Measurements from ENCODE around the gene YJU2.
"Not testable (repeated sequence)": the region's sequence is repeated elsewhere in the genome, so short reads cannot be mapped to it uniquely, and the experiment has no call there.

YJU2 gene

DNA sequence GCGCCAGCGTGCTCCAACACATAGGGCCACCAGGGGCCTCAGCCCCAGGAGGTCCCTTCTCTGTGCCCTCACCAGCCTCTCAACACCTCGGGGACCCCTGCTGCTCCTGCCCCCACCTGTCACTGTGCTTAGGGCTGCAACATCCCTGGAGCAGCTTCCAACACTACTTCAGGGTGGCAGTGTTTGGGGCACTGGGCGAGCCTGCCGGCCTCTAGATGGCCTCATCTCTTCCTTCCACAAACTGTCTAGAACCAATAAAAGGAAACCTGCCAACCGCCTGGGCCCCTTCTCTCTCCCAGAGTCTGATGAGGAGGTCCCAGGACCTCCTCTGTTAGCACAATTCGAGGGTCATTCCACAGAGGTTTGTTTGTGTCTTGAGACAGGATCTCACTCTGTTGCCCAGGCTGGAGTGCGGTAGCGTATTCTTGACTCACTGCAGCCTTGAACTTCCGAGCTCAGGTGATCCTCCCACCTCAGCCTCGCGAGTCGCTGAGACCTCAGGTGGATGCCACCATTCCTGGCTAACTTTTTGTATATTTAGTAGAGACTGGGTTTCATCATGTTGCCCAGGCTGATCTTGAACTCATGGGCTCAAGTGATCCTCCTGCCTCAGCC, 22.0 kb downstream of the YJU2 start:
- DNase-seq = no peak

GRCh38 chr19:4272894-4273293, 26.0 kb downstream of the YJU2 start:
- DNase-seq = no peak

GRCh38 chr19:4274321-4274686, 27.4 kb downstream of the YJU2 start:
- not testable (repeated sequence) for DNase-seq

GRCh38 chr19:4277191-4277696, 30.4 kb downstream of the YJU2 start:
- DNase-seq = no peak

DNA sequence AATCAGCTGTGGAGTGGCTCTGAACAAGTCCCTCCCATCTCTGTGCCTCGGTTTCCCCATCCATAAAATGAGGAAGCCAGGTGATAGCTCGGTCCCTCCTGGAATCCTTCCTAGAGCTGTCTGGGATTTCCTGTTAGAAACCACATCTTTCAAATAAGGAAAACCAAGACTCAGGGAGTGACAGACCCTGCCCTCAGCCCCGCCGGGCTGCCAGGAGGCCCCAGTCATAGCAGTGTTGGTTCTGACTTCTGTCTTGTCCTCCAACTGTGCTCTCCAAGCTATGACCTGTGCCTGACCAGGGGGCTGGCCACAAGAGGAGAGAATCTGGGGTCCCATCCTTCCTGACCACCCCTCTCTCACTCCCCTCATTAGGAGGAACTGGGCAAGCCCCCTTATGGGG, 31.1 kb downstream of the YJU2 start:
- DNase-seq = no peak

DNA sequence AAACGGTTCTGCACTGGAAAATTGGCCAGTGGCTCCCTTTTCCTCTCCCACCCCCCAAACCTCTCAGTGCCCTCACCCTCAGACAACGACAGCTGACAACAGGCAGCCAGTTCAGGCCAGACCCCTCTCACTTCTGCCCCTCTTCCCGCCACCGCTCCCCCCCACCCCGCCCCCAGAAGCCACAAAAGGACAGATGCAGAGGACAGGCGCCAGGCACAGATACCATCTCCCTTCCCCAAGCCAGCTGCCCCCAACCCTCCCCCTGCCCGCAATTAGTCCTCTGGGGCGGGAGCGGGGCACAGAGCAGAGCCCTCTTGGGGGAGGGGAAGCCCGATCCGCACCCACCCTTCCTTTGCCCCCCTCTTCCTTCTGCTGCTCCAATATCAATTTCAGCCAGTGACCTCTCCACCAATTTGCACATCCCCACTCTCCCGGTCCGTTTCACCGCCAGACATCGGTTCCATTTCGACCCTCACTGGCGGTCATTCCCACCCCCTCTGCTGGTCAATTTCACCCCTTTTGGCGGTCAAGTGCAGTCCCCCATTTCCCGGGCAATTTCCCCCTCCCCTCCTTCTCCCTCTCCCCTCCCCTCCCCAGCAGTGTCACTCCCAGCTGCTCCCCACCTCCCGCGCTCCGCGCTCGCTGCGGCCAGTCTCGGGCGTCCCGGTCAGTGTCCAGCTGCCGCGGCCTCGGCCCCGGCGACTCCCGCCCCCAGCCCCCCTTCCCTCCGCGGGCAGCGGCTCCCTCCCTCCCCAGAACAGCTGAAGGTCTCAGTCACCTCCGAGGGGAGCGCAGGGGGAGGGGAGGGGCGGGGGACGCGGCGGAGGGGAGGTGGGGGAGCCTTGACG, 31.8 kb downstream of the YJU2 start, which contains the start of gene SHD:
Gene SHD (plus strand): TSS at position 848 of the 848 bp plus-strand sequence. CDS start 798 bp downstream, outside the sequence.
- DNase-seq = no peak

- DNase-seq = no peak
These were observed 32.3 kb downstream of the YJU2 start for GRCh38 chr19:4279267-4279529.

DNA sequence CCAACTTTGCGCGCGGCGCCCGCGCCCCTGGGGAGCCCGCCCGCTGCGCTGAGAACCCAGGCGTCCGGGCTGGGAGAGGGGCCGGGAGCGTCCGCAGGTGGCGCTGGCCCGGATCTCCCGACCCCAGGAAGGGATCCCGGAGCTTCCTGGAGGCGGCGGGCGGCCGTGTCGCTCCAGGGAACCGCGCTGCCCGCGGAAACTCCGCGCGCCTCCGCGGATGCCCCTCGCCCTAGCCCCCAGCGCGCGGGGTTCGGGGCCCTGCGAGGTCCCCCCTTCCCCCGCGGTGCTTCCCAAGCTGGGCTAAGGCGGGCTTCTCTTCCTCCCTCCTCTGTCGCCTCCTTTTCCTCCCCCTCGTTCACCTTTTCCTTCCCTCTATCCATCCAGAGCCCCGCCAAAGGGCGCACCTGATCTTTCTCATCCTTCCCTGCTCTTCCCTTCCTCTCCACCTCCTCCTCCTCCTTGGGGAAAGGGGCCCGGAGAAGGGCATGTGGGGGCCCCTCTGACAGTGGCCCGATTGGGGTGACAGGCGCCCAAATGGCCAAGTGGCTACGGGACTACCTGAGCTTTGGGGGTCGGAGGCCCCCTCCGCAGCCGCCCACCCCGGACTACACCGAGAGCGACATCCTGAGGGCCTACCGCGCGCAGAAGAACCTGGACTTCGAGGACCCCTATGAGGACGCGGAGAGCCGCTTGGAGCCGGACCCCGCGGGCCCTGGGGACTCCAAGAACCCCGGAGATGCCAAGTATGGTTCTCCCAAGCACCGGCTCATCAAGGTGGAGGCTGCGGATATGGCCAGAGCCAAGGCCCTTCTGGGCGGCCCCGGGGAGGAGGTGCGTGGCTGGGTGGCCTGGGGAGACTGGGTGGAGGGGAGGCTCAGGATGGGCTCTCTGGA, 32.9 kb downstream of the YJU2 start:
- no peak for DNase-seq

- no peak for DNase-seq
These were observed 37.5 kb downstream of the YJU2 start for GRCh38 chr19:4284176-4284958.

DNA sequence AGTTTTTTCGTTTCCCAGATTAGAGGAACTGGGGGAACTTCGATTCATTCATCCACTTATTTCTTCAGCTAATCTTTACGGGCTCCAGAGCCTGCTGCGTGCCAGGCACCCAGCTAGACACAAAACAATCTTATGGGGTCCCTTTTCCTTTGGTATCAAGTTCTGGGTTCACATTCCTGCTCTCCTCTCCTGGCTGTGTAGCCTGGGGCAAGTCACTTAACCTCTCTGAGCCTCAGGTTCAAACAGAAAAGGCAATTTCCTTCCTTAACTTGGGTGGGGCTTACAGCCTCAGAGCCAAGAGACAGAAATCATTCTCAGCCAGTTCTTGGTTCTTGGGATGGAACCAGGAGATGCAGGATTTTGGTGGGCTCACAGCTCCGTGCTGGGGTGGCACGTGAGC, 38.1 kb downstream of the YJU2 start:
- DNase-seq = no peak

- DNase-seq = not testable (repeated sequence)
These were observed 39.3 kb downstream of the YJU2 start for GRCh38 chr19:4286141-4286540.

DNA sequence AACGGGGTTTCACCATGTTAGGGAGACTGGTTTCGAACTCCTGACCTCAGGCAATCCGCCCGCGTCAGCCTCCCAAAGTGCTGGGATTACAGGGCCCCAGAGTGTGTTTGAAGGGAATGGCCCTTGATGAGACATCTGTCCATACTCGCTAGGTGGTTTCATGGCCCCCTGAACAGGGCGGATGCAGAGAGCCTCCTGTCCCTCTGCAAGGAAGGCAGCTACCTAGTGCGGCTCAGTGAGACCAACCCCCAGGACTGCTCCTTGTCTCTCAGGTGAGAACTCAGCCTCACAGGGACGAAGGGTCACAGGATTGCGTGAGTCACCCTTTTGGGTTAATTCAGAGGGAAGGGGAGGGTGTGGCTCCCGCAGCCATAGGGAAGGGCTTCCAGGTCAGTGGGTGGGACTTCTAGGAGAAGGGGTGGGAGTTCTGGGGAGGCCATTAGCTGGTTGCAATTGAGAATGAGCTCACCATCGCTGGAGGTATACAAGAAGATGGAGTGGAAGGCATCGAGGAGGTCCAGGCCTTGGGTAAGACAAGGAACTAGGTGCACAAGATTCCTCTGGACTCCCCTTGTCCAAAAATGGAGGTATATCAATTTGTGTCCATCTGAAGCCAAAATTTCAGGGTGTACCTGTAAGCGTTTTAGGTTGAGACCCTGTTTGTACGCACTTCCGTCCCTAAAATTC, 41.4 kb downstream of the YJU2 start:
- no peak for DNase-seq

GRCh38 chr19:4291184-4291732, 44.4 kb downstream of the YJU2 start:
- DNase-seq = no peak

- DNase-seq = no peak
These were observed 45.6 kb downstream of the YJU2 start for GRCh38 chr19:4292515-4292914.

DNA sequence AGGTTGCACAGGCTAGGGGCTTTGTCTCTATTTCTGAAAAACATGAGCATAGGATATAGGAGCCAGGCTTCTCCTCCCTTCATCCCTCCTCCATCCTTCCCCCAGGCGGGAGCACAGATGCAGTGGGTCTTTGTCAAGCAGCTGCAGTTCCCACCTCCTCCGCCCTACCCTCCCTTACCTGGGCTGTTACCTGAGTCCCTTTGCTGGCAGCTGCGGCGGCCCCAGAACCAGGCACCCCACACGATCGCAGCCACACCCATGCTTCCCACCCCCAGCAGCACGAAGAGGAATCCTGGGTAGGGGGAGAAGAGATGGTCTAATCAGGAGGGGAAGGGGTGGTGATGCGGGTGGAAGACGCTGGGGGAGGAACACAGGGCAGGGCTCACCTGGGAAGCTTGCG, 47.5 kb downstream of the YJU2 start:
- no peak for DNase-seq

GRCh38 chr19:4295972-4296771, 49.3 kb downstream of the YJU2 start:
- no peak for DNase-seq

- no peak for DNase-seq
These were observed 51.3 kb downstream of the YJU2 start for GRCh38 chr19:4297901-4298809.

- DNase-seq = no peak
These were observed 52.1 kb downstream of the YJU2 start for GRCh38 chr19:4298810-4299550.

DNA sequence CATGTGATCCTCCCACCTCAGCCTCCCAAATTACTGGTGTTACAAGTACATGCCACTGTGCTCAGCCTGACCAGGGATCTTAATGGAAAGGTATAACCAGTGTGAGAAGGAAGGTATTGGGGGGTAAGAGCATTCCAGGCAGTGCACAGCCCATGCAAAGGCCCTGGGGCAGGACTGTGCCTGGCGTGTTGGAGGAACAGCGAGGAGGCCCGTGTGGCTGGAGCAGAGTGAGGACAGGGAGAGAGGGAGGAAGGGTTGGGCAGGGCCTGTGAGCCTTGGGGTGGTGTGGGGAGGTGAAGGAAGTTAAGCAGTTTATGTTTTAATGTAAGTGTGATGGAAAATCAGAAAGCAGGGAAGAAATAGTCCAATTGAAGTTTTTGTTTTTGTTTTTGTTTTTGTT, 53.7 kb downstream of the YJU2 start:
- no peak for DNase-seq
